Measurements from ENCODE around the gene C2CD4B.

Gene C2CD4B

DNA sequence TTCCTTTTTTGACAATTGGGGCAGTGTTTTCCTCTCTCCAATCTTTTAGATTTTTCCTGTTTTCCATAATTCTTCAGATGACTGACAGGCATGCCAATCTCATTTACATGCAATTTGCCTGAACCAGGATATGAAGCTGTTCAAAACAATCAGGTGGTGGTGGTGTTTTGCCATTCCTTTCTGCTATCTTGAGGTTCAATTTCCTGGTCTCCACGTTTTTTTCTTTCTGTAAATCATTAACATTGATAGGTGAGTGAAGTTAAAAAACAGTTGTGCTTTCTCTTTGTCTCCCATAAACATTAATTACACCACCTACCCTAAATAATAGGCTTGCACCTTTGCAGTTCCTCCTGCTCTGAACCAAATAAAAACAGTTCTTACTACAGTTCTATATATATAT is 49.2 kb downstream of the C2CD4B start:
- no peak for DNase-seq

Data from COR-L47 (cell line).